GM03348 (cell line): ENCODE measurements around the gene KANTR.

ENCODE experiments used
- DNase-seq: peaks from one replicate; pipeline ENCODE4 v3.0.0; 2012; ENCODE audit warnings: low spot score

Gene KANTR, protein sequence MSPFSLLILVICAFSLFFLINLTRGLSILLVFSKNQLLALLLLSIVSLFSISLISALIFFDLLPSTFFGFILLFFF

GRCh38 chrX:53093748-53094581 lies at the start of gene KANTR:
Gene KANTR (plus strand): TSS chrX:53094142. CDS start chrX:53124273, 30,131 bp downstream.
- DNase-seq = peak; percentile 89

- no peak for DNase-seq
These were observed 48.9 kb upstream of the KANTR start for GRCh38 chrX:53044995-53045394.

- no peak for DNase-seq
These were observed 46.7 kb upstream of the KANTR start for GRCh38 chrX:53047228-53047627.

GRCh38 chrX:53048169-53049126 lies 45.5 kb upstream of the KANTR start, which contains the start of gene GPR173:
Gene GPR173 (plus strand): TSS chrX:53048789. CDS start chrX:53076622, 27,833 bp downstream.
- peak; percentile 72 for DNase-seq

GRCh38 chrX:53049127-53049517 lies 44.8 kb upstream of the KANTR start:
- DNase-seq = no peak

- DNase-seq = peak; percentile 9
These were observed 43.1 kb upstream of the KANTR start for GRCh38 chrX:53050841-53051240.

- DNase-seq = no peak
These were observed 38.6 kb upstream of the KANTR start for GRCh38 chrX:53055244-53055849.

DNA sequence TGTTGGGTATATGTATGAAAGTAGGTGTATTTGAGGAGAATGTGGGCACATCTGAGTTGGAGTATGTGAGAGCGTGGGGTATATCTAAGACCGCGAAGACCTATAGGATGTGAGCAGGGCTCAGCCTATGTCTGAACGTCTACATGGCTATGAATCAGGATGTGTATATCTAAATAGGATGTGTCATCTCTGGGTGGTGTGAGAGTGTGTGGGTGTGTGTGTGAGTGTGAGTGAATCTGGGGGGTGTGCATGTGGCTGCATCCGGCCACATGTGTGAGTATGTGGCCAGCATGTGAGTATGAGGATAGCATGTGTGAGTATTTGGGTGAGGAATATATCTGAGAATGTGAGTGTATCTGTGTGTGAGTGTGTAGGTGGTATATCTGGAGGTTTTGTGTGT lies 37.6 kb upstream of the KANTR start:
- no peak for DNase-seq

- DNase-seq = no peak
These were observed 28.8 kb upstream of the KANTR start for GRCh38 chrX:53065104-53065503.

- DNase-seq = no peak
These were observed 22.9 kb upstream of the KANTR start for GRCh38 chrX:53071064-53071463.

DNA sequence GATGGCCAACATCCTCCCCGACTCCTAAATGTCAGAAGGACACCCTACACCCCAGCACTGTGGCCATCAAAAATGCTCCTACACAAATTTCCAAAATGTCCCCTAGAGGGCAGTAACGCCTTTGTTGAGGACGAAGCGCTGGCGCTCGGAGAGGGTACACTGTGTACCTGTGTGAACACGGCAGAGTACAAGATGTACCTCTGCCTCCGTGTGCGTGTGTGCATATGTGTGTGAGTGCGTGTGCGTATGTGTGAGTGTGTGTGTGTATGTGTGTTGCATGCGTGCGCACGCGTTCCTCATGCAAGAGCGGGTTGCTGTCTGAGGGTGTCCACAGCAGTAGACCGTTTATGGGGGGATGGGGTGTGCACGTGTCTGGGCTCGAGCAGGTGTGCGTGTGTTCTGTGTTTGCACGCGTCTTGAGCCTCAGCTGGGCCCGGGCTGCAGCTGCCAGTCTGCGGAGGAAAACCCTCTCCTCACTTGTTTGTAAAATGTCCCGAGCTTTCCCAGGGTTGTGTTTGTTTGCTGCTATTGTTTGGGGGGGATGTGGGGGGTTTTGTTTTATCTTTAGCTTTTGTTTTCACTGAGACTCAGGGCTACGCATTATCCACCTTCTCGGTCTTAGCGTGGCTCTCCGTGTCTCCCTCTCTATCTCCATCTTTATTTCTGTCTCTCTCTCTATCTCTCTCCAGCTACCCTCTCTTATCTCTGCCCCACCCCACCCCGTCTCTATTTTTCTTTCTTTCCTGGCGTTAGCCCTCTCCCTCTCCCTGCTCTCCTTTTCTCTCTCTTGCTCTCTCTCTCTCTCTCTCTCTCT lies 22.1 kb upstream of the KANTR start:
- DNase-seq = peak; percentile 39

GRCh38 chrX:53072418-53073114 lies 21.4 kb upstream of the KANTR start:
- no peak for DNase-seq

GRCh38 chrX:53073115-53073586 lies 20.8 kb upstream of the KANTR start:
- no peak for DNase-seq

DNA sequence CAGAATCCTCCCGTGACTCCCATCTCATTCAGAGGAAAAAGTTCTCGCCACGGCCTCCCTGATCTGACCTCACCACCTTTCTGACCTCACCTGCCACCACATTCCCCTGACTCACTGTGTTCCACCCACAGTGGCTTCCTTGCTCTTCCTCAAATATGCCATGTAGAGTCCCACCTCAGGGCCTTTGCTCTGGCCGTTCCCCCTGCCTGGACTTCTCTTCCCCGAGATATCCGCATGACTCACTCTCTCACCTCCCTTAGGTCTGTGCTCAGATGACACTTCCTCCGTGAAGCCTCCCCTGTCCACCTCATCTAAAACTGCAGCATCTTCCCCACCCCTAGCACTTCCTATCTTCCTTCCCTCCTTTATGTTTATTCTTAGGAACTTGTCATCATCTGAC lies 18.9 kb upstream of the KANTR start:
- DNase-seq = no peak

- DNase-seq = no peak
These were observed 17.3 kb upstream of the KANTR start for GRCh38 chrX:53076671-53077070.

DNA sequence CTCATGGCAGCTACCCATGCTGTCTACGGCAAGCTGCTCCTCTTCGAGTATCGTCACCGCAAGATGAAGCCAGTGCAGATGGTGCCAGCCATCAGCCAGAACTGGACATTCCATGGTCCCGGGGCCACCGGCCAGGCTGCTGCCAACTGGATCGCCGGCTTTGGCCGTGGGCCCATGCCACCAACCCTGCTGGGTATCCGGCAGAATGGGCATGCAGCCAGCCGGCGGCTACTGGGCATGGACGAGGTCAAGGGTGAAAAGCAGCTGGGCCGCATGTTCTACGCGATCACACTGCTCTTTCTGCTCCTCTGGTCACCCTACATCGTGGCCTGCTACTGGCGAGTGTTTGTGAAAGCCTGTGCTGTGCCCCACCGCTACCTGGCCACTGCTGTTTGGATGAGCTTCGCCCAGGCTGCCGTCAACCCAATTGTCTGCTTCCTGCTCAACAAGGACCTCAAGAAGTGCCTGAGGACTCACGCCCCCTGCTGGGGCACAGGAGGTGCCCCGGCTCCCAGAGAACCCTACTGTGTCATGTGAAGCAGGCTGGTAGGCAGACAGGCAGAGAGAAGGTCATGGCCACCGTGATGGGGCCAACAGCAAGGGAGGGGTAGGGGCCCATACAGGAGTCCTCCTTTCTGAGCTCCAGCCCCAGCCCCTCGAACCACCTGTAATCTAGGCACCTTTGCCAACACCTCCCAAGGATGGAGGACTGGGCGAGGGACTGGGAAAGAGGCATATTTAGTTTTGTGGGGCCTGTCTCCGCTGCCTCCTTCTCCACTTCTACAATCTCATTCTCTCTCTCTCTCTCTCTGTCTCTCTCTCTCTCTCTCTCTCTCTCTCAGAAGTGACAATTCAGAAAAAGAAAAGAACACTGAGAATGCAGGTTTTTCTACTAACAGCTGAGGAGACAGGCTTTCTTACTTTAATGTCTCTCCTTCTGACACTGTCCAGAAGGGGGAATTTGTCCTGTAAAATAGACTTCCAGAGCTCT lies 16.4 kb upstream of the KANTR start:
- DNase-seq = no peak

GRCh38 chrX:53078943-53079342 lies 15.0 kb upstream of the KANTR start:
- no peak for DNase-seq

DNA sequence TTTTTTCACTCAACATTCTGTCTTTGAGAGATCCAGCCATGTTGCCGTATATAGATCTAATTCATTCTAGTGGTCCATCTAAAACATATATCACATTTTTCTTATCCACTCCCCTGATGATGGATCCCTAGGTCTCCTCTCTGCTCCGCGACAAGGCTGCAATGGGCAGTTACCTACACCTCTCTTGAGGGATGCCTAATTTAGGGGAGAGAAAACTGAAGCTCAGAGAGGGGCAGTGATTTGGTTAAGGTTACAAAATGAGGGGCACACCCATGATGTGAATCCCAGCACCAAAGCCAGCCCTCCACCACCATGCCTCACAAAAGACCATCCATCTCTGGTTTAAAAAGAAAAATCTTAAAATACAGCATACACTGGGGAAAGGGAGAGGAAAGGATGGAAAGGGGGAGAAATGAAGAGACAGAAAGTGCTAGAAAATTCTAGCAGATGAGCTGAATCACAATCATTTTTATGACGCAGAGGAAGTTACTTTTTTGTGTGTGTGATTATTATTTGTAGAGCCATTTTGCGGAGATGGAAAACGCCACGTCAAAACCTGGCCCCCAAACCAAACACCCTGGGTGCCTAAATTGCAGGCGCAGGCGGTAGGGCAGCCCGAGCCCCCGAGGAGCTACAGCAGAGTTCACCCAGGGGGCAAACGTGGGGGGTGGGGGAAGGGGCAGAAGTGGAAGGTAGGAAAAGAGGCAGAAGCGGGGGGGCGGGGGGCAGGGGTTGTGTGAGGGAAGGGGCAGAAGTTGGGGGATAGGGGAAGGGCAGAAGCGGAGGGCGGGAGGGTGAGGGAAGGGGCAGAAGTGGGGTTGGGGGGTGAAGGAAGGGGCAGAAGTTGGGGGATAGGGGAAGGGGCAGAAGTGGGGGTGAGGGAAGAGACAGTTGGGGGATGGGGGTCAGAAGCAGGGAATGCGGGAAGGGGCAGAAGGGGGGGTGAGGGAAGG lies 13.0 kb upstream of the KANTR start:
- DNase-seq = no peak
